HEK293 (cell line): ENCODE data around the gene C1orf56.

Source experiments
- CTCF ChIA-PET: fragments of 350-600 bp; formaldehyde crosslinking; extraction: SDS; loops from one replicate; lab custom pipeline; 2021; ENCODE audit warnings: antibody characterized with exemption; lab: Yijun Ruan, JAX
- POLR2A ChIA-PET: fragments of 300-600 bp; formaldehyde crosslinking; extraction: SDS; loops from one replicate; lab custom pipeline; 2020; ENCODE audit warnings: antibody characterized with exemption, inconsistent platforms; lab: Yijun Ruan, JAX
- H3K27ac ChIP-seq: fragments of 200-500 bp; sonication (Bioruptor generic); 2 replicates; pipeline ENCODE4 v1.5.1; 2014; ENCODE audit warnings: low read depth, low read length, control low read depth, inconsistent platforms; ENCODE audit errors: extremely low read depth
- H3K36me3 ChIP-seq, 2 experiments: fragments of 200-500 bp in 1 of 2; sonication (Bioruptor generic) in 1 of 2; 1 replicate in 1 of 2; 2 replicates in 1 of 2; pipeline ENCODE4 v1.5.1; 2014 to 2017; ENCODE audit warnings: inconsistent platforms in 2 of 2, low read length in 2 of 2; ENCODE audit not compliant: control insufficient read depth in 2 of 2, insufficient read depth in 1 of 2
- H3K4me1 ChIP-seq: fragments of 200-500 bp; sonication (Bioruptor generic); 2 replicates; pipeline ENCODE4 v1.5.1; 2014; ENCODE audit warnings: mild to moderate bottlenecking, low read length, inconsistent platforms; ENCODE audit not compliant: control insufficient read depth, insufficient read depth
- H3K4me3 ChIP-seq: 2 replicates; pipeline ENCODE4 v1.5.1; 2011; ENCODE audit warnings: low read depth, mild to moderate bottlenecking, control low read depth, low read length, moderate library complexity
- H3K9me3 ChIP-seq: fragments of 200-500 bp; sonication (Bioruptor generic); 2 replicates; pipeline ENCODE4 v1.5.1; 2014; ENCODE audit warnings: low read depth, low read length, inconsistent platforms; ENCODE audit not compliant: control insufficient read depth, insufficient read depth
- KLF8 ChIP-seq: fragments of 450-650 bp; formaldehyde crosslinking; IDR thresholded peaks from 2 replicates; pipeline ENCODE4 v1.5.1; 2016; ENCODE audit warnings: missing biosample characterization, missing genetic modification characterization
- PBX3 ChIP-seq: sonication (generic); formaldehyde crosslinking; IDR thresholded peaks from 2 replicates; pipeline ENCODE4 v1.8.1; 2022; ENCODE audit warnings: mild to moderate bottlenecking, moderate library complexity, missing genetic modification reagents
- PRDM1 ChIP-seq: fragments of 450-650 bp; formaldehyde crosslinking; IDR thresholded peaks from 2 replicates; pipeline ENCODE4; 2016; ENCODE audit warnings: missing biosample characterization, missing genetic modification characterization
- PRDM6 ChIP-seq: fragments of 450-650 bp; formaldehyde crosslinking; IDR thresholded peaks from 2 replicates; pipeline ENCODE4 v1.5.1; 2017; ENCODE audit warnings: missing biosample characterization, missing genetic modification characterization
- SP2 ChIP-seq: fragments of 450-650 bp; formaldehyde crosslinking; IDR thresholded peaks from 2 replicates; pipeline ENCODE4 v1.5.1; 2016; ENCODE audit warnings: missing biosample characterization, missing genetic modification characterization
- WT1 ChIP-seq: fragments of 450-650 bp; formaldehyde crosslinking; IDR thresholded peaks from 2 replicates; pipeline ENCODE4 v1.5.1; 2016; ENCODE audit warnings: missing biosample characterization, missing genetic modification characterization
- ZBTB26 ChIP-seq: fragments of 450-650 bp; formaldehyde crosslinking; optimal IDR thresholded peaks from 2 replicates; pipeline ENCODE3; 2016; ENCODE audit warnings: missing biosample characterization, mild to moderate bottlenecking, missing genetic modification characterization
- ZBTB48 ChIP-seq: fragments of 450-650 bp; formaldehyde crosslinking; IDR thresholded peaks from 2 replicates; pipeline ENCODE4 v1.5.1; 2016; ENCODE audit warnings: missing biosample characterization, missing genetic modification characterization
- ZFHX2 ChIP-seq: fragments of 450-650 bp; formaldehyde crosslinking; conservative IDR thresholded peaks from 2 replicates; pipeline ENCODE4 v1.5.1; 2016; ENCODE audit warnings: missing biosample characterization, missing genetic modification characterization
- ZFP37 ChIP-seq: fragments of 450-650 bp; formaldehyde crosslinking; IDR thresholded peaks from 2 replicates; pipeline ENCODE4 v1.5.1; 2016; ENCODE audit warnings: missing biosample characterization, missing genetic modification characterization
- ZFP69B ChIP-seq: fragments of 450-650 bp; formaldehyde crosslinking; IDR thresholded peaks from 2 replicates; pipeline ENCODE4 v1.5.1; 2016; ENCODE audit warnings: missing biosample characterization, missing genetic modification characterization
- ZNF140 ChIP-seq: fragments of 450-650 bp; formaldehyde crosslinking; IDR thresholded peaks from 2 replicates; pipeline ENCODE4 v1.5.1; 2016; ENCODE audit warnings: missing biosample characterization, missing genetic modification characterization
- ZNF2 ChIP-seq: fragments of 450-650 bp; formaldehyde crosslinking; IDR thresholded peaks from 2 replicates; pipeline ENCODE4 v1.5.1; 2016; ENCODE audit warnings: missing biosample characterization, missing genetic modification characterization
- ZNF211 ChIP-seq: fragments of 450-650 bp; formaldehyde crosslinking; IDR thresholded peaks from 2 replicates; pipeline ENCODE4 v1.5.1; 2016; ENCODE audit warnings: low read depth, missing biosample characterization, missing genetic modification characterization
- ZNF248 ChIP-seq: fragments of 450-650 bp; formaldehyde crosslinking; IDR thresholded peaks from 2 replicates; pipeline ENCODE4 v1.5.1; 2017; ENCODE audit warnings: missing biosample characterization, missing genetic modification characterization
- ZNF292 ChIP-seq: fragments of 450-650 bp; formaldehyde crosslinking; IDR thresholded peaks from 2 replicates; pipeline ENCODE4 v1.5.1; 2016; ENCODE audit warnings: low read depth, missing biosample characterization, missing genetic modification characterization, borderline replicate concordance
- ZNF324 ChIP-seq: fragments of 450-650 bp; formaldehyde crosslinking; IDR thresholded peaks from 2 replicates; pipeline ENCODE4 v1.5.1; 2016; ENCODE audit warnings: missing biosample characterization, missing genetic modification characterization
- ZNF341 ChIP-seq: fragments of 450-650 bp; formaldehyde crosslinking; IDR thresholded peaks from 2 replicates; pipeline ENCODE4; 2016; ENCODE audit warnings: low read depth, missing biosample characterization, missing genetic modification characterization
- ZNF404 ChIP-seq: fragments of 450-650 bp; formaldehyde crosslinking; IDR thresholded peaks from 2 replicates; pipeline ENCODE4 v1.5.1; 2017; ENCODE audit warnings: missing biosample characterization, missing genetic modification characterization
- ZNF48 ChIP-seq: fragments of 450-650 bp; formaldehyde crosslinking; IDR thresholded peaks from 2 replicates; pipeline ENCODE4 v1.5.1; 2016; ENCODE audit warnings: missing biosample characterization, missing genetic modification characterization
- ZNF488 ChIP-seq: fragments of 450-650 bp; formaldehyde crosslinking; IDR thresholded peaks from 2 replicates; pipeline ENCODE4 v1.5.1; 2016; ENCODE audit warnings: missing biosample characterization, missing genetic modification characterization
- ZNF521 ChIP-seq: fragments of 450-650 bp; formaldehyde crosslinking; IDR thresholded peaks from 2 replicates; pipeline ENCODE4 v1.5.1; 2017; ENCODE audit warnings: missing biosample characterization, mild to moderate bottlenecking, missing genetic modification characterization
- ZNF529 ChIP-seq: fragments of 450-650 bp; formaldehyde crosslinking; IDR thresholded peaks from 2 replicates; pipeline ENCODE4 v1.5.1; 2017; ENCODE audit warnings: missing genetic modification characterization, missing biosample characterization; ENCODE audit not compliant: insufficient replicate concordance
- ZNF548 ChIP-seq: fragments of 450-650 bp; formaldehyde crosslinking; IDR thresholded peaks from 2 replicates; pipeline ENCODE4 v1.5.1; 2016; ENCODE audit warnings: missing biosample characterization, missing genetic modification characterization
- ZNF580 ChIP-seq: fragments of 450-650 bp; formaldehyde crosslinking; IDR thresholded peaks from 2 replicates; pipeline ENCODE4 v1.5.1; 2016; ENCODE audit warnings: missing biosample characterization, missing genetic modification characterization
- ZNF623 ChIP-seq: fragments of 450-650 bp; formaldehyde crosslinking; IDR thresholded peaks from 2 replicates; pipeline ENCODE4 v1.5.1; 2016; ENCODE audit warnings: missing biosample characterization, missing genetic modification characterization
- ZNF658 ChIP-seq: fragments of 450-650 bp; formaldehyde crosslinking; IDR thresholded peaks from 2 replicates; pipeline ENCODE4; 2016; ENCODE audit warnings: missing biosample characterization, missing genetic modification characterization
- ZNF670 ChIP-seq: fragments of 450-650 bp; formaldehyde crosslinking; IDR thresholded peaks from 2 replicates; pipeline ENCODE4 v1.5.1; 2016; ENCODE audit warnings: missing biosample characterization, missing genetic modification characterization, low read depth
- ZNF701 ChIP-seq: fragments of 450-650 bp; formaldehyde crosslinking; IDR thresholded peaks from 2 replicates; pipeline ENCODE4 v1.5.1; 2016; ENCODE audit warnings: missing biosample characterization, missing genetic modification characterization
- ZNF792 ChIP-seq: fragments of 450-650 bp; formaldehyde crosslinking; IDR thresholded peaks from 2 replicates; pipeline ENCODE4 v1.5.1; 2016; ENCODE audit warnings: missing biosample characterization, missing genetic modification characterization
- ZSCAN23 ChIP-seq: fragments of 450-650 bp; formaldehyde crosslinking; IDR thresholded peaks from 2 replicates; pipeline ENCODE4 v1.5.1; 2016; ENCODE audit warnings: missing biosample characterization, missing genetic modification characterization
- ZSCAN4 ChIP-seq: fragments of 450-650 bp; formaldehyde crosslinking; IDR thresholded peaks from 2 replicates; pipeline ENCODE4 v1.5.1; 2017; ENCODE audit warnings: missing biosample characterization, missing genetic modification characterization
- ZSCAN5A ChIP-seq: fragments of 450-650 bp; formaldehyde crosslinking; IDR thresholded peaks from 2 replicates; pipeline ENCODE4 v1.5.1; 2016; ENCODE audit warnings: missing biosample characterization, missing genetic modification characterization

C1orf56 gene

GRCh38 chr1:151047591-151047924 is at the start of gene C1orf56:
TSS of gene C1orf56 (plus strand) at chr1:151047751. CDS start at chr1:151047848, 97 bp downstream.
- Histone ChIP-seq H3K4me3 (peak within 1 kb of the TSS; percentile 52), H3K9me3 (no peaks in the 10 kb centered on the region), H3K4me1 (no peaks in the 10 kb centered on the region), H3K27ac (peak within 1 kb of the TSS; percentile 81), H3K36me3 (peaks cover 0 to 28% of the 10 kb centered on the region in 2 experiments; a peak in 2 of 3 replicates)
- CTCF ChIA-PET, result interaction anchor here (0.6 to 2.0 kb wide), 7 partner anchors 8 to 110 kb away, joined by 3 to 15 read pairs (median 4); partner anchors contain the start of genes CDC42SE1 and MLLT11
- POLR2A ChIA-PET, result interaction anchor here (1.2 to 2.4 kb wide), 6 partner anchors 9 to 42 kb away, joined by 3 to 17 read pairs (median 8); partner anchors contain the start of genes CDC42SE1, MINDY1 and MLLT11
- TF ChIP-seq ZNF580 (tag by site-specific recombination), result 0 out of 2 replicates have a peak, but pooled peaks have one; percentile 40
- TF ChIP-seq KLF8 (tag by site-specific recombination), result peak; percentile 36; the same call in 1 of the 2 replicates
- TF ChIP-seq PBX3 (CRISPR knock-in tag), result no peak
- no peak for TF ChIP-seq ZNF701 (tag by site-specific recombination)
- TF ChIP-seq SP2 (tag by site-specific recombination), result peak; percentile 64
- no peak for TF ChIP-seq ZNF292 (tag by site-specific recombination)
- TF ChIP-seq ZNF521 (tag by site-specific recombination), result no peak
- TF ChIP-seq PRDM1, result no peak
- no peak for TF ChIP-seq ZNF404 (tag by site-specific recombination)
- TF ChIP-seq ZNF488, result no peak
- TF ChIP-seq ZNF548, result no peak
- no peak for TF ChIP-seq ZNF670
- no peak for TF ChIP-seq ZNF140 (tag by site-specific recombination)
- peak; percentile 48; the same call in 1 of the 2 replicates for TF ChIP-seq ZBTB48 (tag by site-specific recombination)
- peak; percentile 67 for TF ChIP-seq ZBTB26
- TF ChIP-seq ZSCAN5A (tag by site-specific recombination), result no peak
- no peak for TF ChIP-seq ZNF2 (tag by site-specific recombination)
- peak; percentile 27; the same call in 1 of the 2 replicates for TF ChIP-seq ZNF341 (tag by site-specific recombination)
- TF ChIP-seq PRDM6 (tag by site-specific recombination), result no peak
- TF ChIP-seq ZSCAN4 (tag by site-specific recombination), result no peak
- no peak for TF ChIP-seq ZNF792 (tag by site-specific recombination)
- TF ChIP-seq ZNF248, result no peak
- TF ChIP-seq ZNF211 (tag by site-specific recombination), result no peak
- TF ChIP-seq ZNF48 (tag by site-specific recombination), result no peak
- no peak for TF ChIP-seq ZNF529
- no peak for TF ChIP-seq WT1 (tag by site-specific recombination)
- no peak for TF ChIP-seq ZNF324 (tag by site-specific recombination)
- no peak for TF ChIP-seq ZNF658
- TF ChIP-seq ZNF623 (tag by site-specific recombination), result no peak
- no peak for TF ChIP-seq ZFP37
- no peak for TF ChIP-seq ZFHX2
- TF ChIP-seq ZFP69B (tag by site-specific recombination), result no peak; the same call in 1 of the 2 replicates
- no peak for TF ChIP-seq ZSCAN23
